Activated CD8-positive, alpha-beta T cell treated with anti-CD3 and anti-CD28 coated beads for 36 hours (primary cell): ENCODE measurements around the gene PRPH. TPM values are rescaled to one million over a fixed set of nuclear protein-coding genes. Genes with fewer than 3 reads are reported as not detected.
"Not testable (repeated sequence)": the region's sequence is repeated elsewhere in the genome, so short reads cannot be mapped to it uniquely, and the experiment has no call there.

Source experiments
- ATAC-seq: fragments of 200-7000 bp; cut with Tn5 transposase; one replicate; pipeline ENCODE4 v1.10.0; 2021; ENCODE audit warnings: mild to moderate bottlenecking, moderate library complexity
- CTCF ChIA-PET: fragments of 350-600 bp; sonication (Branson Sonifier 250); formaldehyde crosslinking; loops from one replicate; lab custom pipeline; 2021; ENCODE audit warnings: antibody characterized with exemption; lab: Charles Lee
- POLR2A ChIA-PET: fragments of 350-600 bp; sonication (Branson Sonifier 250); formaldehyde crosslinking; loops from one replicate; lab custom pipeline; 2021; ENCODE audit warnings: antibody characterized with exemption; lab: Charles Lee
- DNase-seq: peaks from one replicate; pipeline ENCODE4 v3.0.0-alpha.2; 2020
- H3K27ac Mint-ChIP-seq: one replicate; pipeline ENCODE4 v1.8.0; 2021; ENCODE audit warnings: mild to moderate bottlenecking, mixed read lengths
- H3K27me3 Mint-ChIP-seq: one replicate; pipeline ENCODE4 v1.8.0; 2021; ENCODE audit warnings: mixed read lengths
- H3K36me3 Mint-ChIP-seq: one replicate; pipeline ENCODE4 v1.8.0; 2021; ENCODE audit warnings: low read depth, mixed read lengths
- H3K4me1 Mint-ChIP-seq: one replicate; pipeline ENCODE4 v1.8.0; 2021; ENCODE audit warnings: low read depth, mixed read lengths
- H3K4me3 Mint-ChIP-seq: one replicate; pipeline ENCODE4 v1.8.0; 2021; ENCODE audit warnings: mild to moderate bottlenecking, moderate library complexity, mixed read lengths
- H3K9me3 Mint-ChIP-seq: one replicate; pipeline ENCODE4 v1.8.0; 2021; ENCODE audit warnings: mixed read lengths
- intact Hi-C: fragments of 100-400 bp; cut with micrococcal nuclease; formaldehyde crosslinking; loops from one replicate; pipeline ENCODE4 v1.10.0; 2022
- total RNA-seq, 2 experiments: library from RNA; stranded (reverse); gene quantifications; one replicate each; pipeline ENCODE4 v1.2.3, GENCODE V29; 2021
- TF ChIP-seq, protein P1 (sequence below): fragments of 200-600 bp; IDR thresholded peaks from one replicate; pipeline ENCODE4 v1.8.0; 2022; ENCODE audit warnings: antibody characterized with exemption, mild to moderate bottlenecking

PRPH gene
- total RNA-seq = not detected

DNA sequence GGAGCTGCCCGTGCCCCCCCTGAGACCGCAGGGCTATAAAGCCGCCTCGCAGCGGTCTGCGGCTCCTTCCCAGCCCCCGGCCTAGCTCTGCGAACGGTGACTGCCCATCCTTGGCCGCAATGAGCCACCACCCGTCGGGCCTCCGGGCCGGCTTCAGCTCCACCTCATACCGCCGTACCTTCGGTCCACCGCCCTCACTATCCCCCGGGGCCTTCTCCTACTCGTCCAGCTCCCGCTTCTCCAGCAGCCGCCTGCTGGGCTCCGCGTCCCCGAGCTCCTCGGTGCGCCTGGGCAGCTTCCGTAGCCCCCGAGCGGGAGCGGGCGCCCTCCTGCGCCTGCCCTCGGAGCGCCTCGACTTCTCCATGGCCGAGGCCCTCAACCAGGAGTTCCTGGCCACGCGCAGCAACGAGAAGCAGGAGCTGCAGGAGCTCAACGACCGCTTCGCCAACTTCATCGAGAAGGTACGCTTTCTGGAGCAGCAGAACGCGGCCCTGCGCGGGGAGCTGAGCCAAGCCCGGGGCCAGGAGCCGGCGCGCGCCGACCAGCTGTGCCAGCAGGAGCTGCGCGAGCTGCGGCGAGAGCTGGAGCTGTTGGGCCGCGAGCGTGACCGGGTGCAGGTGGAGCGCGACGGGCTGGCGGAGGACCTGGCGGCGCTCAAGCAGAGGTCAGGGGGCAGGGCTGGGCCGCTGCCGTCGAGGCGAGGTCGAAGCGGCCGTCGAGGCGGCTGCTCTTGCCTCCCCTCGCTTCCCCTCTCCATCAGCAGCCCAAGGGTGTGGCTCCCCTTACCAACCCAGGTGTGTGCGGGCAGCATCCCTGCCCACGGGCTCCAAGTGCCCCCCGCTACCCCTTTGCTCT lies at the start of gene PRPH:
PRPH (plus strand) TSS at position 66 of the 855 bp plus-strand sequence; CDS start at position 120, 54 bp downstream.
- H3K27me3 Mint-ChIP-seq = peaks cover 49% of the 10 kb centered on the region
- intact Hi-C loops = no loop called here
- CTCF ChIA-PET = interaction anchor here (0.7 to 13.6 kb wide), 19 partner anchors 10 to 219 kb away, joined by 3 to 115 read pairs (median 6); partner anchors contain the start of genes C1QL4, DNAJC22 and TROAP

DNA sequence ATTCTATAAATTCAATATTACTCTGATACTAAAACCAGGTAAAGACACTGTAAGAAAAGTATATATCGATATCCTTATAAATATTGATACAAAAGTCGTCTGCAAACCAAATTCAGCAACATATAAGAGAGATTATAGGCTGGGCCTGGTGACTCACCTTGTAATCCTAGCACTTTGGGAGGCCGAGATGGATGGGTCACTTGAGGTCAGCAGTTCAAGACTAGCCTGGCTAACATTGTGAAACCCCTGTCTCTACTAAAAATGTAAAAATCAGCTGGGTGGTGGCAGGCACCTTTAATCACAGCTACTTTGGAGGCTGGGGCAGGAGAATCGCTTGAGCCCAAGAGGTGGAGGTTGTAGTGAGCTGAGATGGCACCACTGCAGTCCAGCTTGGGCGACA lies 43.6 kb upstream of the PRPH start:
- ChIA-PET POLR2A (interaction anchor here (0.6 to 1.3 kb wide), 2 partner anchors 15 to 186 kb away, joined by 4 read pairs; no protein-coding TSS in a partner anchor), CTCF (interaction anchor here (0.8 to 1.0 kb wide), 3 partner anchors 13 to 107 kb away, joined by 3 read pairs; partner anchors contain the start of gene TUBA1C)
- DNase-seq (no peak), ATAC-seq (no peak)
- intact Hi-C loops = no loop called here
- no peak overlapping the region for H3K27ac Mint-ChIP-seq
- no peaks in the 10 kb centered on the region for H3K9me3 Mint-ChIP-seq
- TF ChIP-seq, protein P1, sequence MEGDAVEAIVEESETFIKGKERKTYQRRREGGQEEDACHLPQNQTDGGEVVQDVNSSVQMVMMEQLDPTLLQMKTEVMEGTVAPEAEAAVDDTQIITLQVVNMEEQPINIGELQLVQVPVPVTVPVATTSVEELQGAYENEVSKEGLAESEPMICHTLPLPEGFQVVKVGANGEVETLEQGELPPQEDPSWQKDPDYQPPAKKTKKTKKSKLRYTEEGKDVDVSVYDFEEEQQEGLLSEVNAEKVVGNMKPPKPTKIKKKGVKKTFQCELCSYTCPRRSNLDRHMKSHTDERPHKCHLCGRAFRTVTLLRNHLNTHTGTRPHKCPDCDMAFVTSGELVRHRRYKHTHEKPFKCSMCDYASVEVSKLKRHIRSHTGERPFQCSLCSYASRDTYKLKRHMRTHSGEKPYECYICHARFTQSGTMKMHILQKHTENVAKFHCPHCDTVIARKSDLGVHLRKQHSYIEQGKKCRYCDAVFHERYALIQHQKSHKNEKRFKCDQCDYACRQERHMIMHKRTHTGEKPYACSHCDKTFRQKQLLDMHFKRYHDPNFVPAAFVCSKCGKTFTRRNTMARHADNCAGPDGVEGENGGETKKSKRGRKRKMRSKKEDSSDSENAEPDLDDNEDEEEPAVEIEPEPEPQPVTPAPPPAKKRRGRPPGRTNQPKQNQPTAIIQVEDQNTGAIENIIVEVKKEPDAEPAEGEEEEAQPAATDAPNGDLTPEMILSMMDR = no peak
- H3K4me3 Mint-ChIP-seq = no peak overlapping the region
- no peaks in the 10 kb centered on the region for H3K36me3 Mint-ChIP-seq
- H3K4me1 Mint-ChIP-seq = peaks cover 3% of the 10 kb centered on the region
- no peaks in the 10 kb centered on the region for H3K27me3 Mint-ChIP-seq

More for the DNA sequence above, at the start of gene PRPH:
- H3K9me3 Mint-ChIP-seq = no peaks in the 10 kb centered on the region
- TF ChIP-seq, protein P1 = no peak
- no peak within 1 kb of the TSS for H3K27ac Mint-ChIP-seq
- peaks cover 13% of the 10 kb centered on the region for H3K4me1 Mint-ChIP-seq
- H3K4me3 Mint-ChIP-seq = no peak within 1 kb of the TSS
- no peak for DNase-seq
- no peaks in the 10 kb centered on the region for H3K36me3 Mint-ChIP-seq
- POLR2A ChIA-PET = interaction anchor here (0.9 to 1.6 kb wide), 8 partner anchors 10 to 54 kb away, joined by 3 to 6 read pairs (median 3); partner anchors contain the start of genes TROAP and TUBA1C
- no peak for ATAC-seq

DNA sequence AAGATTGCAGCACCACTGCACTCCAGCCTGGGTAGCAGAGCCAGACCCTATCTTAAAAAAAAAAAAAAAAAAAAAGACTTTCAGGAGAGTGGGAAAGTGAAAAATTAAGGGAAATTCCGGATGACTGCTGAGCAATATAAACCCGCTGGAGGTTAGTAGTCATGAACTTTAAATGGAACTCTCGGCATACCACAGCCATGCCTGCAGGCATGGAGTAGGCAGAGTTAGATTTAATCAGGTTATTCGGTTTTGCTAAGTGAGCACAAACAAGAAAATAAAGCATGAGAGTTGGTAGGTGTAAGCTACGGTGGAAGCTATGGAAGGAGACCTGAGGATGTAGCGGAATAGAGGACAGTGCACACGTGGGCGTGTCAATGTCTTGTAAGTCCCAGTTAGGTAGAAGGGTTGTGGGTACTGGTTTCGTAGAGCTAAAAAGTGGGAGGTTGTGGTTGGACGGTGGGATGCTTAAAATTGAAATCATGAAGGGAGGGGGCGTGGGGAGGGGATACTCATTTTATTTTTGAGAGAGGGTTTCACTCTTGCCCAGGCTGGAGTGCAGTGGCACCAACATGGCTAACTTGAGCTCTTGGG lies 41.8 kb upstream of the PRPH start:
- ChIA-PET CTCF (no interaction called here), POLR2A (no interaction called here)
- no peak overlapping the region for H3K27ac Mint-ChIP-seq
- intact Hi-C loops = no loop called here
- ATAC-seq (no peak), DNase-seq (no peak)
- peaks cover 3% of the 10 kb centered on the region for H3K4me1 Mint-ChIP-seq
- TF ChIP-seq, protein P1 = no peak
- no peaks in the 10 kb centered on the region for H3K27me3 Mint-ChIP-seq
- no peaks in the 10 kb centered on the region for H3K9me3 Mint-ChIP-seq
- H3K36me3 Mint-ChIP-seq = no peaks in the 10 kb centered on the region
- H3K4me3 Mint-ChIP-seq = no peak overlapping the region

DNA sequence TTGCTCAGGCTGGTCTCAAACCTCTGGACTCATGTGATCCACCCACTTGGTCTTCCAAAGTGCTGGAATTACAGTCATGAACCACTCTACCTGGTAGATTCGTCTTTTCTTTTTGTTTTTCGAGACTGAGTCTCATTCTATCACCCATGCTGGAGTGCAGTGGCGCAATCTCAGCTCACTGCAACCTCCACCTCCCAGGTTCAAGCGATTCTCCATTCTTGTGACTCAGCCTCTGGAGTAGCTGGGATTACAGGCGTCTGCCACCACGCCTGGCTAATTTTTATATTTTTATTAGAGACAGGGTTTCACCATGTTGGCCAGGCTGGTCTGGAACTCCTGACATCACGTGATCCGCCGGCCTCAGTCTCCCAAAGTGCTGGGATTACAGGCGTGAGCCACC lies 39.5 kb upstream of the PRPH start:
- ATAC-seq, H3K4me3 Mint-ChIP-seq, CTCF ChIA-PET, H3K4me1 Mint-ChIP-seq, H3K27ac Mint-ChIP-seq, DNase-seq, intact Hi-C loops, H3K9me3 Mint-ChIP-seq, H3K36me3 Mint-ChIP-seq, H3K27me3 Mint-ChIP-seq: not testable (repeated sequence)
- POLR2A ChIA-PET = interaction anchor here (2.2 kb wide), 1 partner anchor 9 kb away, joined by 17 read pairs; the partner anchor contains the start of gene TUBA1C

DNA sequence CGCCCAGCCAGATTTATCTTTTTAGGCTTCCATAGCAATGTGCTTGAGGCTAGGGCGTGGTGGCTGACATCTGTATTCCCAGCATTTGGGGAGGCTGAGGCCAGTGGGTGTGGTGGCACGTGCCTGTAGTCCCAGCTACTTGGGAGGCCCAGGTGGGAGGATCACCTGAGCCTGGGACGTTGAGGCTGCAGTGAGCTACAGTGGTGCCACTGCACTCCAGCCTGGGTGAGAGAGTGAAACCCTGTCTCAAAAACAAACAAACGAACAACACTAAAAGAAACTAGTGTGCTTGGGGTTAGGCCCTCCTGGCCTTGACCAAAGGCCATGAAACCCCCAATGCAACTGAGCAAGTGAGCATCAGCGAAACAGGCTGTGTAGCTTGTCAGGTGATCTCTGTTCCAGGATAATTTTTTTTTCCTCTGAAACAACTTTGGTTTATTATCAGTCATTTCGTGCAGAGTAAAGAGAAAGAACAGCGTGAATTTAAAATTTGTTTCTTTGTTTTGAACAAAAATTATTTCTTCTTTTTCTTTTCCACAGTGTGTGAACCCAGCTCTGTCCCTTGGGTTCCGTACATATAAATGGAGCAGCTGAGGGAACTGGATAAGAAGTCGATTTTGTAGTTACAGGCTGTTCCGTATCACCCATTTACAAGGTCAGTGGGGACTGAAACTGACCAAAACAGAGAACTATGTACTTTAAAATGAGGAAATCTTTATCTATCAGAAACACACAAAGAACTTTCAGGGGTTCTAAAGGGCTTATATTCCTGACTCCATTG lies 38.9 kb upstream of the PRPH start:
- Mint-ChIP-seq H3K4me1 (peaks cover 3% of the 10 kb centered on the region), H3K9me3 (no peaks in the 10 kb centered on the region), H3K4me3 (no peak overlapping the region), H3K27me3 (no peaks in the 10 kb centered on the region), H3K27ac (no peak overlapping the region), H3K36me3 (no peaks in the 10 kb centered on the region)
- DNase-seq (no peak), ATAC-seq (no peak)
- intact Hi-C loops = no loop called here
- TF ChIP-seq, protein P1 = no peak
- POLR2A ChIA-PET = interaction anchor here (0.6 to 2.2 kb wide), 3 partner anchors 8 to 126 kb away, joined by 5 to 17 read pairs (median 8); partner anchors contain the start of gene TUBA1C
- CTCF ChIA-PET = no interaction called here

DNA sequence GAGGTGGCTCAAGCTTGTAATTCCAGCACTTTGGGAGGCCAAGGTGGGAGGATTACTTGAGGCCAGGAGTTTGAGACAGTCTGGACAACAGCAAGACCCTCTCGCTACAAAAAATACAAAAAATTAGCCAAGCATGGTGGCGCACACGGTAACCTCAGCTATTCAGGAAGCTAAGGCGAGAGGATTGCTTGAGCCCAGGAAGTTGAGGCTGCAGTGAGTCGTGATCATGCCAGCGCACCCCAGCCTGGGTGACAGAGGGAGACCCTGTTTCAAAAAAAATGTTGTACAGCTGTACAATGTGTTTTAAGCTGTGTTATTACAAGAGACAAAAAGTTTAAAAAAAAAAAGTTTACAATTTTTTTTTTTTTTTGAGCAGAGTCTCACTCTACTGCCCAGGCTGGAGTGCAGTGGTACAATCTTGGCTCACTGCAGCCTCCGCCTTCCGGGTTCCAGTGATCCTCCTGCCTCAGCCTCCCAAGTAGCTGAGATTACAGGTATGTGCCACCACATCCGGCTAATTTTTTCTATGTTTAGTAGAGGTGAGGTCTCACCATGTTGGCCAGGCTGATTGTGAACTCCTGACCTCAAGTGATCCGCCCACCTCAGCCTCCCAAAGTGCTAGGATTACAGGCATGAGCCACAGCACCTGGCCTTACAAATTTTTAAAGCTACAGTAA lies 37.3 kb upstream of the PRPH start:
- intact Hi-C loops, H3K27ac Mint-ChIP-seq, H3K4me3 Mint-ChIP-seq, ATAC-seq, H3K27me3 Mint-ChIP-seq, H3K9me3 Mint-ChIP-seq, H3K4me1 Mint-ChIP-seq, DNase-seq, H3K36me3 Mint-ChIP-seq: not testable (repeated sequence)
- ChIA-PET CTCF (interaction anchor here (1.1 to 1.5 kb wide), 3 partner anchors 22 to 169 kb away, joined by 3 to 5 read pairs (median 4); no protein-coding TSS in a partner anchor), POLR2A (interaction anchor here (0.9 to 1.5 kb wide), 2 partner anchors 8 to 70 kb away, joined by 3 to 8 read pairs; no protein-coding TSS in a partner anchor)
